ENCODE data around the gene MAP6. TPM values are rescaled to one million over a fixed set of nuclear protein-coding genes. Genes with fewer than 3 reads are reported as not detected.
"Not testable (repeated sequence)": the region's sequence is repeated elsewhere in the genome, so short reads cannot be mapped to it uniquely, and the experiment has no call there.

Gene MAP6
- polyA plus RNA-seq, 1 donor (not counting 4 experiments of a cell fraction or from before 2014, with no cell fraction given) = 1.7 TPM

DNA sequence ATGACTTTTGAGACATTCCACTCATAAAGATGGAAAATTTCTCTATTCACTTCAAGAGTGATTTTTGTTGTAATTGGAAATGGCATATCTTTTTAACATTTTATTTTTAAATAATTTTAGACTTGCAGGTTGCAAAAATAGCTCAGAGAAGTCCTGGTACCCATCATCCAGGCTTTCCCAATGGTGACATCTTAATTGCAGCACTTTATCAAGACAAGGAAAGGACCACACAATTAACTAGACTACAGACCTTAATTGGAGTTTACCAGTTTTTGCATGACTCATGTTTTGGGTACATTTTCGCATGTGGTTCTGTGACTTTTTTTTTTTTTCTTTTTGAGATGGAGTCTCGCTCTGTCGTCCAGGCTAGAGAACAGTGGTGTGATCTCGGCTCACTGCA is 23.0 kb upstream of the MAP6 start:
- no peaks in the 10 kb centered on the region for H3K9me1 ChIP-seq (ENCODE audit: control insufficient read depth, extremely low read depth, insufficient read depth, low read length)
- no peak for FAIRE-seq
- no peak overlapping the region for H3K27ac ChIP-seq (ENCODE audit: control insufficient read depth, insufficient read depth, low read length)
- H3K4me1 ChIP-seq (ENCODE audit: control insufficient read depth, extremely low read depth, insufficient read depth, low read length) = no peaks in the 10 kb centered on the region
- no peak for DNase-seq (ENCODE audit: low read depth, low spot score)
- no peaks in the 10 kb centered on the region for H3K9me3 ChIP-seq (ENCODE audit: control insufficient read depth, low read depth, low read length)
- H3K27me3 ChIP-seq (ENCODE audit: control insufficient read depth, extremely low read depth, insufficient read depth, low read length) = peaks cover 13% of the 10 kb centered on the region
- no peaks in the 10 kb centered on the region for H3K79me2 ChIP-seq (ENCODE audit: control insufficient read depth, insufficient read depth, low read length)
- H4K20me1 ChIP-seq (ENCODE audit: control insufficient read depth, extremely low read depth, insufficient read depth, low read length) = no peaks in the 10 kb centered on the region
- H3K36me3 ChIP-seq (ENCODE audit: control insufficient read depth in 2 of 2, extremely low read depth in 1 of 2, insufficient read depth in 2 of 2, low read length in 2 of 2) = no peaks in the 10 kb centered on the region
- no peak overlapping the region for H3K4me3 ChIP-seq (ENCODE audit: control insufficient read depth in 2 of 3, extremely low read depth in 1 of 3, insufficient read depth in 2 of 3, low read depth in 1 of 3, low read length in 3 of 3)
- no peak overlapping the region for H3K9ac ChIP-seq (ENCODE audit: control insufficient read depth, extremely low read depth, insufficient read depth, low read length)
- no peak for TF ChIP-seq EZH2 (IDR thresholded peaks at IDR 0.05; ENCODE audit: low read length)
- TF ChIP-seq CTCF (optimal IDR thresholded peaks at IDR 0.05 in 1 of 3, IDR thresholded peaks at IDR 0.05 in 1 of 3, conservative IDR thresholded peaks at IDR 0.05 in 1 of 3; ENCODE audit: extremely low read depth in 1 of 3, insufficient read depth in 2 of 3, low read length in 3 of 3) = no peak
- no peak overlapping the region for H2AFZ ChIP-seq (ENCODE audit: control insufficient read depth, low read length)
- no peak overlapping the region for H3K4me2 ChIP-seq (ENCODE audit: control insufficient read depth, extremely low read depth, insufficient read depth, low read depth, low read length)
- dilution Hi-C loops (cut with MboI; ENCODE audit: extremely low pct_ligation_motif_present, low sequenced_read_pairs) = no loop called here

- Histone ChIP-seq H3K79me2 (ENCODE audit: control insufficient read depth, insufficient read depth, low read length) (no peaks in the 10 kb centered on the region), H3K36me3 (ENCODE audit: control insufficient read depth in 2 of 2, extremely low read depth in 1 of 2, insufficient read depth in 2 of 2, low read length in 2 of 2) (no peaks in the 10 kb centered on the region), H3K27ac (ENCODE audit: control insufficient read depth, insufficient read depth, low read length) (no peak overlapping the region), H3K9ac (ENCODE audit: control insufficient read depth, extremely low read depth, insufficient read depth, low read length) (no peak overlapping the region), H3K4me1 (ENCODE audit: control insufficient read depth, extremely low read depth, insufficient read depth, low read length) (no peaks in the 10 kb centered on the region), H3K27me3 (ENCODE audit: control insufficient read depth, extremely low read depth, insufficient read depth, low read length) (peaks cover 13% of the 10 kb centered on the region), H2AFZ (ENCODE audit: control insufficient read depth, low read length) (no peak overlapping the region), H3K9me3 (ENCODE audit: control insufficient read depth, low read depth, low read length) (no peaks in the 10 kb centered on the region), H3K4me3 (ENCODE audit: control insufficient read depth in 2 of 3, extremely low read depth in 1 of 3, insufficient read depth in 2 of 3, low read depth in 1 of 3, low read length in 3 of 3) (no peak overlapping the region), H3K9me1 (ENCODE audit: control insufficient read depth, extremely low read depth, insufficient read depth, low read length) (no peaks in the 10 kb centered on the region), H3K4me2 (ENCODE audit: control insufficient read depth, extremely low read depth, insufficient read depth, low read depth, low read length) (no peak overlapping the region), H4K20me1 (ENCODE audit: control insufficient read depth, extremely low read depth, insufficient read depth, low read length) (no peaks in the 10 kb centered on the region)
- no peak for DNase-seq (ENCODE audit: low read depth, low spot score)
- TF ChIP-seq EZH2 (IDR thresholded peaks at IDR 0.05; ENCODE audit: low read length) = no peak
- dilution Hi-C loops (cut with MboI; ENCODE audit: extremely low pct_ligation_motif_present, low sequenced_read_pairs) = no loop called here
- no peak for FAIRE-seq
These were observed 21.2 kb upstream of the MAP6 start for GRCh38 chr11:75689863-75690609.

GRCh38 chr11:75683856-75684255 is 15.0 kb upstream of the MAP6 start:
- dilution Hi-C loops (cut with MboI; ENCODE audit: extremely low pct_ligation_motif_present, low sequenced_read_pairs); DNase-seq (ENCODE audit: low read depth, low spot score); H3K36me3 ChIP-seq (ENCODE audit: control insufficient read depth in 2 of 2, extremely low read depth in 1 of 2, insufficient read depth in 2 of 2, low read length in 2 of 2); H3K79me2 ChIP-seq (ENCODE audit: control insufficient read depth, insufficient read depth, low read length); H3K9me3 ChIP-seq (ENCODE audit: control insufficient read depth, low read depth, low read length); H3K4me2 ChIP-seq (ENCODE audit: control insufficient read depth, extremely low read depth, insufficient read depth, low read depth, low read length); H3K27ac ChIP-seq (ENCODE audit: control insufficient read depth, insufficient read depth, low read length); H3K4me1 ChIP-seq (ENCODE audit: control insufficient read depth, extremely low read depth, insufficient read depth, low read length); H2AFZ ChIP-seq (ENCODE audit: control insufficient read depth, low read length); FAIRE-seq; H4K20me1 ChIP-seq (ENCODE audit: control insufficient read depth, extremely low read depth, insufficient read depth, low read length); H3K9me1 ChIP-seq (ENCODE audit: control insufficient read depth, extremely low read depth, insufficient read depth, low read length); H3K4me3 ChIP-seq (ENCODE audit: control insufficient read depth in 2 of 3, extremely low read depth in 1 of 3, insufficient read depth in 2 of 3, low read depth in 1 of 3, low read length in 3 of 3); H3K9ac ChIP-seq (ENCODE audit: control insufficient read depth, extremely low read depth, insufficient read depth, low read length): not testable (repeated sequence)
- peaks cover 13% of the 10 kb centered on the region for H3K27me3 ChIP-seq (ENCODE audit: control insufficient read depth, extremely low read depth, insufficient read depth, low read length)

Data from keratinocyte (primary cell).